ENCODE data around the gene PRICKLE2. TPM values are rescaled to one million over a fixed set of nuclear protein-coding genes. Genes with fewer than 3 reads are reported as not detected.

PRICKLE2 gene
- polyA plus RNA-seq, 3 donors = not detected

DNA sequence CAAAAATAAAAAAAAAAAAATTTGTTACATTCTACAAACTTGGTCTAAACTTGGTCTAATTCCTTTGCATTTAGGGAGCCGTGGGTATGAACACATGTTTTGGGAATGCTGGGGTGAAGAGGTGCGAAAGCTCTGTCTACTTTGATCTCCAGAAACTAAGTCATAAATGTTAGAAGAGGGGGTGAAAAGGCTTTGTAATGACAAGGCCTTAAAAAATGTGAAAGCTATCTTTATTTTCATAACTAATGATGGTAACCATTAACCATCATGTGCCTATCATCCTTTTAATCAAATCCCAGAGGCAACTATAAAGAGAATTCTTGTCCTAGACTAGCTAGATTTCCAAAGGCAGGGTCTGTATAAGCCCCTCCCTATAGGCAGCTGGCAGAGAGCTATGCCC, 60.9 kb downstream of the PRICKLE2 start:
- no peak for DNase-seq
- TF ChIP-seq, protein P1, sequence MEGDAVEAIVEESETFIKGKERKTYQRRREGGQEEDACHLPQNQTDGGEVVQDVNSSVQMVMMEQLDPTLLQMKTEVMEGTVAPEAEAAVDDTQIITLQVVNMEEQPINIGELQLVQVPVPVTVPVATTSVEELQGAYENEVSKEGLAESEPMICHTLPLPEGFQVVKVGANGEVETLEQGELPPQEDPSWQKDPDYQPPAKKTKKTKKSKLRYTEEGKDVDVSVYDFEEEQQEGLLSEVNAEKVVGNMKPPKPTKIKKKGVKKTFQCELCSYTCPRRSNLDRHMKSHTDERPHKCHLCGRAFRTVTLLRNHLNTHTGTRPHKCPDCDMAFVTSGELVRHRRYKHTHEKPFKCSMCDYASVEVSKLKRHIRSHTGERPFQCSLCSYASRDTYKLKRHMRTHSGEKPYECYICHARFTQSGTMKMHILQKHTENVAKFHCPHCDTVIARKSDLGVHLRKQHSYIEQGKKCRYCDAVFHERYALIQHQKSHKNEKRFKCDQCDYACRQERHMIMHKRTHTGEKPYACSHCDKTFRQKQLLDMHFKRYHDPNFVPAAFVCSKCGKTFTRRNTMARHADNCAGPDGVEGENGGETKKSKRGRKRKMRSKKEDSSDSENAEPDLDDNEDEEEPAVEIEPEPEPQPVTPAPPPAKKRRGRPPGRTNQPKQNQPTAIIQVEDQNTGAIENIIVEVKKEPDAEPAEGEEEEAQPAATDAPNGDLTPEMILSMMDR (IDR thresholded peaks at IDR 0.05) = no peak
- no peak overlapping the region for H3K9ac ChIP-seq (ENCODE audit: insufficient read depth, low read length, poor library complexity, severe bottlenecking)
- no peaks in the 10 kb centered on the region for H3K36me3 Mint-ChIP-seq
- H3K4me3 ChIP-seq (replicated peaks in 1 of 3; ENCODE audit: low read depth in 2 of 3, low read length in 3 of 3) = no peak overlapping the region
- H3K4me3 Mint-ChIP-seq = no peak overlapping the region
- H4K20me1 ChIP-seq (ENCODE audit: insufficient read depth, low read length) = no peaks in the 10 kb centered on the region
- H3K27ac ChIP-seq (ENCODE audit: low read depth in 1 of 2, low read length in 2 of 2) = no peak overlapping the region
- no peaks in the 10 kb centered on the region for H3K79me2 ChIP-seq (ENCODE audit: insufficient read depth, low read length)
- H3K4me2 ChIP-seq (replicated peaks; ENCODE audit: extremely low read depth, low read length, poor library complexity, severe bottlenecking) = no peak overlapping the region
- H3K27me3 Mint-ChIP-seq (ENCODE audit: low read depth in 3 of 3) = peaks cover 0 to 7% (median 0%) of the 10 kb centered on the region in 3 donors
- H3K27me3 ChIP-seq (ENCODE audit: control insufficient read depth in 2 of 2, insufficient read depth in 2 of 2, low read length in 2 of 2) = no peaks in the 10 kb centered on the region
- H3K27ac Mint-ChIP-seq = no peak overlapping the region
- no peaks in the 10 kb centered on the region for H3K36me3 ChIP-seq (replicated peaks in 1 of 2; ENCODE audit: control insufficient read depth in 1 of 2, insufficient read depth in 2 of 2, low read length in 2 of 2)
- H3K9me3 ChIP-seq (replicated peaks in 1 of 2; ENCODE audit: control insufficient read depth in 1 of 2, insufficient read depth in 1 of 2, low read length in 2 of 2) = no peaks in the 10 kb centered on the region
- intact Hi-C loops (cut with micrococcal nuclease) = no loop called here
- no peaks in the 10 kb centered on the region for H3K4me1 ChIP-seq (ENCODE audit: control insufficient read depth in 1 of 2, insufficient read depth in 2 of 2, low read length in 2 of 2)
- no peak overlapping the region for H2AFZ ChIP-seq (ENCODE audit: insufficient read depth, low read depth, low read length, poor library complexity, severe bottlenecking)
- no CpG with 5 or more reads among the region's 2 CpGs for WGBS (ENCODE audit: insufficient coverage)
- no peaks in the 10 kb centered on the region for H3K4me1 Mint-ChIP-seq
- H3K9me3 Mint-ChIP-seq = peaks cover 0 to 4% (median 0%) of the 10 kb centered on the region in 7 donors

DNA sequence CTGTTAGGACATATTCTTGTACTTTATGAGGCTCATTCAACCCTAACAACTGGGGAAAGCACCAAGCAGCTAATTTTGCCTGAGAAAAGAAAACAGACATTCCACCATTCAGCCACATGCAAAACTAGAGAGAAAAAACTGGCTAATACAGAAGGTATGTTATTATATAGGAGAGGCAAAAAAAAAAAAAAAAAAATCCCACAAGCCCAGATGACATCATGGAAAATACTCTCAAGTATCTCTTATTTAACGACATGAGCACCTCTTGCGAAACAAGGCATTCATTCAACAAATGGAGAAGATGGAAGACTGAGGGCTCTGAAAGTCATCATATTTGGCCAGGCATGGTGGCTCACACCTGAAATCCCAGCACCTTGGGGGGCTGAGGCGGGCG, 61.5 kb downstream of the PRICKLE2 start:
- Histone ChIP-seq H3K9me3 (replicated peaks in 1 of 2; ENCODE audit: control insufficient read depth in 1 of 2, insufficient read depth in 1 of 2, low read length in 2 of 2) (no peaks in the 10 kb centered on the region), H3K9ac (ENCODE audit: insufficient read depth, low read length, poor library complexity, severe bottlenecking) (no peak overlapping the region), H3K27me3 (ENCODE audit: control insufficient read depth in 2 of 2, insufficient read depth in 2 of 2, low read length in 2 of 2) (no peaks in the 10 kb centered on the region), H2AFZ (ENCODE audit: insufficient read depth, low read depth, low read length, poor library complexity, severe bottlenecking) (no peak overlapping the region), H3K4me3 (replicated peaks in 1 of 3; ENCODE audit: low read depth in 2 of 3, low read length in 3 of 3) (no peak overlapping the region), H3K27ac (ENCODE audit: low read depth in 1 of 2, low read length in 2 of 2) (no peak overlapping the region), H3K36me3 (replicated peaks in 1 of 2; ENCODE audit: control insufficient read depth in 1 of 2, insufficient read depth in 2 of 2, low read length in 2 of 2) (no peaks in the 10 kb centered on the region), H4K20me1 (ENCODE audit: insufficient read depth, low read length) (no peaks in the 10 kb centered on the region), H3K4me1 (ENCODE audit: control insufficient read depth in 1 of 2, insufficient read depth in 2 of 2, low read length in 2 of 2) (no peaks in the 10 kb centered on the region), H3K79me2 (ENCODE audit: insufficient read depth, low read length) (no peaks in the 10 kb centered on the region), H3K4me2 (replicated peaks; ENCODE audit: extremely low read depth, low read length, poor library complexity, severe bottlenecking) (no peak overlapping the region)
- 100% methylated on average over 2 of the region's 4 CpGs for WGBS (ENCODE audit: insufficient coverage)
- Mint-ChIP-seq H3K27me3 (ENCODE audit: low read depth in 3 of 3) (peaks cover 0 to 7% (median 0%) of the 10 kb centered on the region in 3 donors), H3K4me1 (no peaks in the 10 kb centered on the region), H3K9me3 (peaks cover 0 to 4% (median 0%) of the 10 kb centered on the region in 7 donors), H3K36me3 (no peaks in the 10 kb centered on the region), H3K27ac (no peak overlapping the region), H3K4me3 (no peak overlapping the region)
- no peak for DNase-seq
- TF ChIP-seq, protein P1 (IDR thresholded peaks at IDR 0.05) = no peak
- intact Hi-C loops (cut with micrococcal nuclease) = no loop called here

Data from CD14-positive monocyte (primary cell).